NB4 (cell line): Measurements from ENCODE around the gene PSG3.
"Not testable (repeated sequence)": the region's sequence is repeated elsewhere in the genome, so short reads cannot be mapped to it uniquely, and the experiment has no call there.

Source experiments
- DNase-seq: peaks from one replicate; pipeline ENCODE4 v3.0.0; 2010; ENCODE audit warnings: low read depth
- H3K4me3 ChIP-seq: one replicate; pipeline ENCODE4 v1.5.1; 2011; ENCODE audit warnings: mild to moderate bottlenecking, low read depth, low read length, moderate library complexity
- MAX ChIP-seq: IDR thresholded peaks from 2 replicates; pipeline ENCODE4 v1.6.1; 2011; ENCODE audit warnings: low read depth, low read length
- MYC ChIP-seq: IDR thresholded peaks from 2 replicates; pipeline ENCODE4 v1.6.1; 2011; ENCODE audit warnings: low read depth, low read length
- POLR2A ChIP-seq: IDR thresholded peaks from 2 replicates; pipeline ENCODE4 v1.6.1; 2011; ENCODE audit warnings: mild to moderate bottlenecking; ENCODE audit not compliant: insufficient read length; ENCODE audit errors: extremely low read depth
- TF ChIP-seq, protein P1 (sequence below): IDR thresholded peaks from one replicate; pipeline ENCODE4 v1.5.1; 2012; ENCODE audit warnings: low read depth, low read length

PSG3 gene

GRCh38 chr19:42741726-42742607, 1.7 kb upstream of the PSG3 start:
- DNase-seq, H3K4me3 ChIP-seq: not testable (repeated sequence)
- TF ChIP-seq, protein P1, sequence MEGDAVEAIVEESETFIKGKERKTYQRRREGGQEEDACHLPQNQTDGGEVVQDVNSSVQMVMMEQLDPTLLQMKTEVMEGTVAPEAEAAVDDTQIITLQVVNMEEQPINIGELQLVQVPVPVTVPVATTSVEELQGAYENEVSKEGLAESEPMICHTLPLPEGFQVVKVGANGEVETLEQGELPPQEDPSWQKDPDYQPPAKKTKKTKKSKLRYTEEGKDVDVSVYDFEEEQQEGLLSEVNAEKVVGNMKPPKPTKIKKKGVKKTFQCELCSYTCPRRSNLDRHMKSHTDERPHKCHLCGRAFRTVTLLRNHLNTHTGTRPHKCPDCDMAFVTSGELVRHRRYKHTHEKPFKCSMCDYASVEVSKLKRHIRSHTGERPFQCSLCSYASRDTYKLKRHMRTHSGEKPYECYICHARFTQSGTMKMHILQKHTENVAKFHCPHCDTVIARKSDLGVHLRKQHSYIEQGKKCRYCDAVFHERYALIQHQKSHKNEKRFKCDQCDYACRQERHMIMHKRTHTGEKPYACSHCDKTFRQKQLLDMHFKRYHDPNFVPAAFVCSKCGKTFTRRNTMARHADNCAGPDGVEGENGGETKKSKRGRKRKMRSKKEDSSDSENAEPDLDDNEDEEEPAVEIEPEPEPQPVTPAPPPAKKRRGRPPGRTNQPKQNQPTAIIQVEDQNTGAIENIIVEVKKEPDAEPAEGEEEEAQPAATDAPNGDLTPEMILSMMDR = peak; percentile 26

DNA sequence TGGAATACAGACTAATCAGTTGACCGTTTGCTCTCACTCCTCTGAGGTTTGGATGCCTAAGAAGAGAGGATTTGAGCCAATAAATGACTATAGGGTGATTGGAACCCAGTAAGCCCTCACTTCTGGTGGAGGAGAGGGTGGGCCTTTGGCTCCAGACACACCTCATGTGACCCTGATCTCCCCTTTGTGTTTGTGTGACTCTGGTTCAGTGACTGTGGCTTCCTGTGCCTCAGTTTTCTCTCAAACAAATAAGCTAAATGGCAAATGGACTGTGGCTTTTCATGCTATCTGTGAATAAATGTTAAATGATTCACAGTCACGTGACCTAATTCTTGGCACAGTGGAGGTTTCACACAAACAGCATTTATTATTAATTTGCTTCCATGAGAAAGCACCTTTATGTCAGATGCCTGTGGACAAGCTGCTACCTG, 2.7 kb downstream of the PSG3 start:
- not testable (repeated sequence) for H3K4me3 ChIP-seq, DNase-seq

DNA sequence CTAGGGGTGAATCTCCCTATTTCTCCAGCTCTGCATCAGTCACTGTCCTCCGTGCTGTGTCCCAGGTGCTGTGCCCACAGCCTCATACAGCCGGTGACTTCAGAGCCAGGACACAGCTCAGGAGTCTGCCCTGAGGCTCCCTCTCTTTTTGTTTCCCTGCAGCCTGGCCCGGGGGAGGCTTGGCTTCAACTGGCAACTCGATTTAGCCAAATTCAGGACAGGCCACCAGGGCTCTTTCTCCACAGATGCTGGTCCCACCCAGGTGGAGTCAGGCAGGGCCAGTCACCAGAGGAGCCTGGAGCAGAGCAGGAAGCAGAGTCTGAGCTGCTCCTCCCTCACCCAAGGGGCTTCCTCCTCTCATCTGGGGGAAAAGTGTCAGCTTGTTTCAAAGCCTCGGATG, 11.9 kb downstream of the PSG3 start:
- DNase-seq, H3K4me3 ChIP-seq: not testable (repeated sequence)

DNA sequence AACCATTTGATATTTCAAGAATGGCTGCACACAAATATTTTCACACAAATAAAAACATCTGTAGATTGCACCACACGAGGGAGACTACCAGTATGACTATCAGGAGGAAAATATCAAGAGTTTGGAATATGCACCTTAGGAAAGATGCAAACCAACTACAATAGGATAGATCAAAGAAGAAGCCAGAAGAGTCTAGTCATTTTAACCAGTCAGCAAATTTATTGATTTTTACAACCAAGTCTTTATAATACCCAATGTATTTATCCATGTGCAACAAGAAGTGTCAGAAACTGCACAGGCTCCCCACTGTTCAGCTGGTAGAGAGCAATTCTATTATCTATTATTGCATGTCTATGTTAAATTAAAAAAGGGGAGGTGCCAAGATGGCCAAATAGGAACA, 26.3 kb downstream of the PSG3 start:
- not testable (repeated sequence) for H3K4me3 ChIP-seq, DNase-seq

DNA sequence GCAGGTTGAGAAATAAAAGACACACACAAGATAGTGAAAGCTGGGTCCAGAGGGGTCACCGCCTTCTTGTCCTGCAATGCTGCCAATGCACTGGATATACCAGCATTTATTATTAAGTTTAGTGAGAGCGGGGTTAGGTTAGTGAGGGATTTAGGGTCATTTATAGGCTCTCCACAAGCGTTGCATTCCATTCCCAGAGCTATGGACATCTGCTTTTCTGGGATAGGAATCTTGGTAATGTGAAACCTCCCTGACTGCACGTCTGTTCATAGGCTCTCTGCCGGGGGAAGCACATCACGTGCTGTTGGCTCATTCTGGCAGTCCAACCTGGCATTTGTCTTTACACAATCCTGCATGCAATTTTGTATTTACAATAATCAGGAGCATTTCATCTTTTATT, 27.5 kb downstream of the PSG3 start:
- not testable (repeated sequence) for H3K4me3 ChIP-seq, DNase-seq

DNA sequence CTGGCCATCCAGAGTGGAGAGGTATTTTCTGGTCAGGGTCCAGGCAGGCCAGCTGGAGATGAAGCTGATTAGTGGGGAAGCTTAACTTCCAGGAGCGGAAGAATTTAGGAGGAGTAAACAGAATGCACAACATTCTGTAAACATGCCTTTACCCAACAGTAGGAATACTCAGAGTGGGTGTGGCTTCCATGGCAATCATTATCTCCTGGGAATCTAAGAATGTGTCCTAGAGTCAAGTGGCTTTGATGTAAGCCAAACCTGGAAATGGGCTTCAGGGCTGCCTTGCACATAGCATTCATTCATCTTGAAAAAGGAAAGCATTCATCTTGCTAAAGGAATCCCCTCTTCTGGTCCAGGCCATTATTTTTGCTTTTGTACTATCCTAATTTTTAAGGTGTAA, 29.3 kb downstream of the PSG3 start:
- DNase-seq, H3K4me3 ChIP-seq: not testable (repeated sequence)

DNA sequence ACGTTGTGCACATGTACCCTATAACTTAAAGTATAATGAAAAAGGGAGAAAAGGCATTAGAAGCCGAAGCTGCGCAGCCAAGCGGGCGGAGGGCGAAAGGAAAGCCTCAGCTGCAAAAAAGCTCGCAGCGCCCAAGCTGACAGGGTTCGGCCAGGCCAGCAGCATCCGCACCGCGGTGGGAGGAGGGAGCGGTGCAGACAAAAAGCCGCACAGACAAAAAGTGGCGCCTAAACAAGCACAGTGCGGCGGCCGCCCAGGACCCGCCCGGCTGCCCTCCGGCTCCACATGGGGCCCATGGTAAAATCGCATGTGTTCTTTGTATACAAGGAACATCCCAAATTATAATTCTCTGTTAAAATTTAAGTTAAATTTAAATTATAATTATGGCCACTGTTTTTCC, 42.4 kb downstream of the PSG3 start:
- H3K4me3 ChIP-seq = no peak overlapping the region
- TF ChIP-seq, protein P1 = no peak
- no peak for TF ChIP-seq MYC
- no peak for TF ChIP-seq POLR2A
- TF ChIP-seq MAX = no peak
- DNase-seq = no peak

DNA sequence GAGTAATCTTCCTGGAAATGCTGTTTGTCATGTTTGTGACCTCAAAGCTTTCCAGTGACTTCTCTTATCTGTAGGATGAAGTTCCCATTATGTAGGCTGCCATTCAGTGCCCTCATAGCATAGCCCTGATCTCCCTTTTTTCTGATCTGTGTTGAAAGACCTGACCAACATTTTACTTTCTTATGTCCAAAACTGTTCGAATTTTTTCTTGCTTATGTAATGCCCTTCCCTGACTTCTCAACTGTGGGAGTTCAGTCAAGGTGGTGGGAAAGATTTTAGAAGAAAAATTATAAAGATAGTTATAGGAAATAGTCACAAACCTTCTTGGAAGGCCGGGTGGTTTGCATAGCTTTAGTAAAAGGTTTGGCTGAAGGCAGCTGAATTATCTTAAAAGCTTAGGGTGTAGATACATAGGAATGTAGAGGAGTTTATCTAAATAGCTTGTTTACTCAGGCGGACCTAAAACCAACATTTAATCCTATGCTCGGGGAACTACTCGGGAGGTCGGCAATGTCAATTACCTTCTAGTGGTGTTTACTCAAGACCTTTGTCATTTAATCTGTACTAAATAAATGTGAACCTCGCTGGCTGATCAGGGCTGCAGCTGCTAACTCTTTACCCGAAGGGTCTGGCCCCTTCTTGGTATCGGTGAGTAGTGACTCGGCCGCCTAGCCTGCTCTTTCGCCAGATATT, 44.3 kb downstream of the PSG3 start:
- TF ChIP-seq MYC (no peak), POLR2A (no peak), MAX (no peak)
- TF ChIP-seq, protein P1 = no peak

GRCh38 chr19:42693760-42694350, 46.4 kb downstream of the PSG3 start:
- DNase-seq = peak; percentile 24

More for the DNA sequence above, 44.3 kb downstream of the PSG3 start:
- H3K4me3 ChIP-seq = no peak overlapping the region
- no peak for DNase-seq

More at GRCh38 chr19:42693760-42694350, 46.4 kb downstream of the PSG3 start:
- H3K4me3 ChIP-seq = no peak overlapping the region
- TF ChIP-seq, protein P1 = peak; percentile 39
- no peak for TF ChIP-seq MAX
